Skin of body (tissue), 2 donors: ENCODE measurements around the gene ARIH2. TPM values are rescaled to one million over a fixed set of nuclear protein-coding genes. Genes with fewer than 3 reads are reported as not detected.

Experiments used
- small RNA-seq: library from RNA; depleted of rRNA; stranded (forward); fragments of <200 nt; gene quantifications from one replicate; pipeline ENCODE3, GENCODE V24; 2014; ENCODE audit warnings: low replicate concordance
- total RNA-seq: library from RNA; depleted of rRNA; stranded (reverse); fragments of >200 nt; gene quantifications from one replicate; pipeline ENCODE4 v1.2.3, GENCODE V29; 2014

The ARIH2 gene
- total RNA-seq, 1 donor from 2014 or later, result 63.3 TPM

Small RNA genes within 50 kb of the gene (small RNA-seq; reads per million reads assigned to genes)
- gene MIR191, result 2,436 reads per million, percentile 99 among the genes with 10 or more reads in this experiment
- gene MIR425, result 65.4 reads per million, percentile 96 among the genes with 10 or more reads in this experiment

Other genes starting within 250 kb of the ARIH2 start
- gene NCKIPSD, start 232.9 kb upstream of the ARIH2 start, total RNA-seq, result 10.1 TPM
- 67.0 TPM for gene IP6K2, start 201.6 kb upstream of the ARIH2 start, total RNA-seq
- 18.2 TPM for gene PRKAR2A, start 71.0 kb upstream of the ARIH2 start, total RNA-seq
- gene SLC25A20, start 20.0 kb upstream of the ARIH2 start, total RNA-seq, result 14.8 TPM
- 27.7 TPM for gene P4HTM, start 71.4 kb downstream of the ARIH2 start, total RNA-seq
- 55.6 TPM for gene WDR6, start 88.5 kb downstream of the ARIH2 start, total RNA-seq
- 18.0 TPM for gene DALRD3, start 99.7 kb downstream of the ARIH2 start, total RNA-seq
- 23.4 TPM for gene NDUFAF3, start 103.3 kb downstream of the ARIH2 start, total RNA-seq
- gene IMPDH2, start 110.6 kb downstream of the ARIH2 start, total RNA-seq, result 261 TPM
- 66.2 TPM for gene QRICH1, start 175.2 kb downstream of the ARIH2 start, total RNA-seq
- 213 TPM for gene QARS1, start 185.9 kb downstream of the ARIH2 start, total RNA-seq
- 29.0 TPM for gene USP19, start 202.0 kb downstream of the ARIH2 start, total RNA-seq
- gene LAMB2, start 214.2 kb downstream of the ARIH2 start, total RNA-seq, result 379 TPM
- 9.7 TPM for gene CCDC71, start 247.5 kb downstream of the ARIH2 start, total RNA-seq